ENCODE results near the gene PMS2.

- no peak for TF ChIP-seq CTCF (IDR thresholded peaks at IDR 0.05)
- no peak for TF ChIP-seq POLR2A (IDR thresholded peaks at IDR 0.05)
These were observed 17.4 kb upstream of the PMS2 start for GRCh38 chr7:6026011-6026819.
